T-helper 1 cell treated with Interleukin-12 subunit alpha and Interleukin-12 subunit beta and Interleukin-4 antibody, amounts not matched to agents 30 μg/mL and 1 μg/mL, for 36 hours (primary cell): ENCODE measurements around the gene UGT1A9.
"Not testable (repeated sequence)": the region's sequence is repeated elsewhere in the genome, so short reads cannot be mapped to it uniquely, and the experiment has no call there.

Source experiments
- H3K27ac Mint-ChIP-seq: one replicate; pipeline ENCODE4 v1.8.0; 2021; ENCODE audit warnings: mild to moderate bottlenecking, mixed read lengths
- H3K27me3 Mint-ChIP-seq: one replicate; pipeline ENCODE4 v1.8.0; 2021; ENCODE audit warnings: low read depth, mixed read lengths
- H3K36me3 Mint-ChIP-seq: one replicate; pipeline ENCODE4 v1.8.0; 2021; ENCODE audit warnings: low read depth, mixed read lengths
- H3K4me1 Mint-ChIP-seq: one replicate; pipeline ENCODE4 v1.8.0; 2021; ENCODE audit warnings: low read depth, mixed read lengths
- H3K4me3 Mint-ChIP-seq: one replicate; pipeline ENCODE4 v1.8.0; 2021; ENCODE audit warnings: mild to moderate bottlenecking, moderate library complexity, mixed read lengths
- H3K9me3 Mint-ChIP-seq: one replicate; pipeline ENCODE4 v1.8.0; 2021; ENCODE audit warnings: mixed read lengths

The UGT1A9 gene

DNA sequence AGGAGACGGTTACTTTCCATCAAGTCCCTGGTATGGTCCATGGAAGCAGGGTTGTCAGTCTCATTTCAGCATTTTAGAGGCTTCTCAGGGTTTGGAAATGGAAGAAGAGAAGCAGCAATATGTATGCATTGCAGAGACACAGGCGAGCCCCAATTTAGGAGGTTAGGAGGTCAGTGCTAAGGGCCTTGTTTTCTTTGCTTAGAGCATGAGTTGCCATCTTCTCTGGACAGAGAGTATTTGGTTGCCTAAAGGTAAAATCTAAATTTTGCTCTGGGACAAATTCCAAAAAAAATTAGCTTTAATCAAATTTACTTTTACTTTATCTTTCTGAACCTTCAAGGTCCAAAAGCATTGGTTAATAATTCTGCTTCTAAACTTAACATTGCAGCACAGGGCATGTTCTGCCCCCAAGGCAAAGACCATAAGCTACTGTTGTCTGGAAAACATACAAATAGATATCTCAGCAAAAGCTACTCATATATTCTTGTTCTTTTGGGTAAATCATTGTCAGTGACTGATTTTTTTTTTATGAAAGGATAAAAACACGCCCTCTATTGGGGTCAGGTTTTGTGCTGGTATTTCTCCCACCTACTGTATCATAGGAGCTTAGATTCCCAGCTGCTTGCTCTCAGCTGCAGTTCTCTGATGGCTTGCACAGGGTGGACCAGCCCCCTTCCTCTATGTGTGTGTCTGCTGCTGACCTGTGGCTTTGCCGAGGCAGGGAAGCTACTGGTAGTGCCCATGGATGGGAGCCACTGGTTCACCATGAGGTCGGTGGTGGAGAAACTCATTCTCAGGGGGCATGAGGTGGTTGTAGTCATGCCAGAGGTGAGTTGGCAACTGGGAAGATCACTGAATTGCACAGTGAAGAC, at the start of gene UGT1A9:
UGT1A9 (plus strand) TSS at position 609 of the 872 bp plus-strand sequence; CDS start at position 646, 37 bp downstream.
- Mint-ChIP-seq H3K4me3 (no peak within 1 kb of the TSS), H3K27ac (no peak within 1 kb of the TSS), H3K4me1 (no peaks in the 10 kb centered on the region), H3K36me3 (no peaks in the 10 kb centered on the region), H3K9me3 (no peaks in the 10 kb centered on the region), H3K27me3 (no peaks in the 10 kb centered on the region)

DNA sequence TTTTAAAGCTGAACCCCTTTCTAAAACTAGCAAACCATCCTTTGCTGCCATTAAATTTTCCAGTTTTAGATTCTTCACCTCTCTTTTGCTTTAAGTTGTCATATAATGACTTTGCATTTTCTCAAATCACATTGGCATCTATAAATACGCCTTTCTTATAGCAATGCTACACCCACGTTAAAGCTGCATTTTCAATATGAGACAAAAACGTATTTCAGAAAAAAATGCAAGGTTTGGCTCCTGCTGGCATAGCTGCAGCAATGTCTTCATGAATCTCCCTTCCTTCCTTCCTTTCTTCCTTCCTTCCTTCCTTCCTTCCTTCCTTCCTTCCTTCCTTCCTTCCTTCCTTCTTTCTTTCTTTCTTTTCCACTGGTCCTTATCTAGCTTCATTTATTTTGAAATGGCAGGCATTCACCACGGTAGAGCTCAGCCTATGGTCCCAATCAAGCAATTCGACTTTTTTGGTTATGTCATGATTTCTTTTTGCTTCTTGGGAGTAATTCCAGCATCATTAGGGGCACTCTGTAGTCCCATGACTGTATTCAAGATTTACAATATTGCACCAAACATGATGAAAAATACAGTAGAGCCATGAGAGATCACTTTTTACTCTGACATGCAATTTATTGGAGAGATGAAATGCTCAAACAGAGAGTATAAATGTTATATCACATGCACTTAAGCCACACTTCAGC, 44.2 kb upstream of the UGT1A9 start:
- peaks cover 15% of the 10 kb centered on the region for H3K27me3 Mint-ChIP-seq
- H3K9me3 Mint-ChIP-seq: peaks cover 10% of the 10 kb centered on the region
- no peak overlapping the region for H3K4me3 Mint-ChIP-seq

DNA sequence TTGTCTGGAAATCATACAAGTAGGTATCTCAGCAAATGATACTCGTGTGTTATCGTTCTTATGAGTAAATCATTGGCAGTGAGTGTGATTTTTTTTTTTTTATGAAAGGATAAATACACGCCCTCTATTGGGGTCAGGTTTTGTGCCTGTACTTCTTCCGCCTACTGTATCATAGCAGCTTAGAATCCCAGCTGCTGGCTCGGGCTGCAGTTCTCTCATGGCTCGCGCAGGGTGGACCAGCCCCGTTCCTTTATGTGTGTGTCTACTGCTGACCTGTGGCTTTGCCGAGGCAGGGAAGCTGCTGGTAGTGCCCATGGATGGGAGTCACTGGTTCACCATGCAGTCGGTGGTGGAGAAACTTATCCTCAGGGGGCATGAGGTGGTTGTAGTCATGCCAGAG, 35.4 kb upstream of the UGT1A9 start, which contains the start of gene UGT1A10:
UGT1A10 (plus strand) TSS at position 143 of the 400 bp plus-strand sequence; CDS start at position 218, 75 bp downstream.
- not testable (repeated sequence) for H3K27ac Mint-ChIP-seq, H3K36me3 Mint-ChIP-seq

More for the DNA sequence above, 44.2 kb upstream of the UGT1A9 start:
- no peaks in the 10 kb centered on the region for H3K36me3 Mint-ChIP-seq
- H3K27ac Mint-ChIP-seq: no peak overlapping the region
- H3K4me1 Mint-ChIP-seq: no peaks in the 10 kb centered on the region

DNA sequence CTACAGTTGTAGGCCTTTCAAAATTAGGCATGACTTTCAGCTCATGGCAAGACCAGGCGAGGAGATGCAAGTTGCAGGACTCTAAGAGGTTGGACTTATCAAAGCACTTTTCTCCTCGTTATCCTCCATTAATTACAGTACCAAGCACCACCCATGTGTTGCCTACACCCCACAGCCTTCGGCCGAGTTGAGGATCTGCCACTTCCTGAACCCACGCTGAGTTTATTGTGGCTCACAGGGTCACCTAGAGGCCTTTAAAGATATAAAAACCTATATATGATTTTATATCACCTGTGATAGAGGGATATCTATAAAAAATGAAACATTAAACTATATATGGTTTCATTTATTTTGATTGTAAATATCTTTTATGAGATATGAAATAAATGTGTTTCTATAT, 32.9 kb upstream of the UGT1A9 start:
- Mint-ChIP-seq H3K36me3 (no peaks in the 10 kb centered on the region), H3K4me3 (no peak overlapping the region), H3K27me3 (peaks cover 7% of the 10 kb centered on the region), H3K27ac (no peak overlapping the region), H3K4me1 (no peaks in the 10 kb centered on the region), H3K9me3 (no peaks in the 10 kb centered on the region)

More for the DNA sequence above, 35.4 kb upstream of the UGT1A9 start, which contains the start of gene UGT1A10:
- peaks cover 15% of the 10 kb centered on the region for H3K27me3 Mint-ChIP-seq
- H3K4me1 Mint-ChIP-seq, H3K9me3 Mint-ChIP-seq, H3K4me3 Mint-ChIP-seq: not testable (repeated sequence)

DNA sequence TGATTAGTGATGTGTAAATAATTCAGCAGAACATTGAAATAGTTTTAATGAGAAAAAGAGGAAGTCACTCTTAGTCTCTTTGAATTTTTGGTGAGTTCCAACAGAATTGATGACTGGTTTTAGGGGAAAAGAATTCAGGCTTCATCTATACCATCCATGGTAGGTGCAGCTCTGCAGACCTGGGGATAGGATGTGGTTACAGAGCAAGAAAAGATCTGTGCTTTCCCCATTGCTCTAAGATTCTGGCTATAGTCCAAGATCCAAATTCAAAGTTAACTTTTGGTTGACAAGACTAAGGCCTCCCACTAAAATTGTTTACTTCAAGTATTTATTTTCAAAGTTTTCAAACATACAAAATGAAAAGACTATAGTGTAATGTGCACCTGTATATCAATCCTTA, 31.8 kb upstream of the UGT1A9 start:
- no peaks in the 10 kb centered on the region for H3K4me1 Mint-ChIP-seq
- no peaks in the 10 kb centered on the region for H3K27me3 Mint-ChIP-seq
- no peaks in the 10 kb centered on the region for H3K36me3 Mint-ChIP-seq
- peaks cover 5% of the 10 kb centered on the region for H3K9me3 Mint-ChIP-seq
- no peak overlapping the region for H3K27ac Mint-ChIP-seq
- H3K4me3 Mint-ChIP-seq: no peak overlapping the region

DNA sequence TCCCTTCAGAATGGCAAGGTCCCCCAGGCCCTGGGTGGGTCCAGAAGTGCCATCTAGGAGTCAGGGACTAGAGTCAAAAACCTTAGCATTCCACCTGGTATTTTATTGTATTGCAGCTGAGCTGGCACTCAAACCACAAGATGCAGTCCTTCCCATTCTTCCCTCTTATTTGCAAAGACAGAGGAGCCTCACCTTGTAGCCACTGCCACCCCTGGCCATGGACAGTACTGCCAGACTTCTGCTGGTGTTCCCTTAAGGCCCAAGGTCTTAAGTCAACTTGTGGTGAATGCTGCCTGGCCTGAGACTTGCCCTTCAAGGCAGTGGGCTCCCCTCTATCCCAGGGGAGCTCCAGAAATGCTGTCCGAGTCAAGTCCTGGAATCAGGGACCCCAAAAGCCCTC, 28.6 kb upstream of the UGT1A9 start:
- Mint-ChIP-seq H3K4me1 (no peaks in the 10 kb centered on the region), H3K27ac (no peak overlapping the region), H3K9me3 (peaks cover 27% of the 10 kb centered on the region), H3K4me3 (no peak overlapping the region), H3K36me3 (no peaks in the 10 kb centered on the region), H3K27me3 (no peaks in the 10 kb centered on the region)

DNA sequence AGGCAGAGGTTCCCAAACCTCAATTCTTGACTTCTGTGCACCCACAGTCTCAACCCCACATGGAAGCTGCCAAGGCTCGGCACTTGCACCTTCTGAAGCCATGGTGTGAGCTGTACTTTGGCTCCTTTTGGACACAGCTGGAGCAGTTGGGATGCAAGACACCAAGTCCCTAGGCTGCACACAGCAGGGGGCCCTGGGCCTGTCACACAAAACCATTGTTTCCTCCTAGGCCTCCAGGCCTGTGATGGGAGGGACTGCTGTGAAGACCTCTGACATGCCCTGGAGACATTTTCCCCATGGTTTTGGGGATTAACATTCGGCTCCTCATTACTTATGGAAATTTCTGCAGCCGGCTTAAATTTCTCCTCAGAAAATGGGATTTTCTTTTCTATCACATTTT, 25.7 kb upstream of the UGT1A9 start:
- H3K27me3 Mint-ChIP-seq, H3K4me3 Mint-ChIP-seq, H3K27ac Mint-ChIP-seq, H3K4me1 Mint-ChIP-seq, H3K36me3 Mint-ChIP-seq: not testable (repeated sequence)
- peaks cover 27% of the 10 kb centered on the region for H3K9me3 Mint-ChIP-seq

DNA sequence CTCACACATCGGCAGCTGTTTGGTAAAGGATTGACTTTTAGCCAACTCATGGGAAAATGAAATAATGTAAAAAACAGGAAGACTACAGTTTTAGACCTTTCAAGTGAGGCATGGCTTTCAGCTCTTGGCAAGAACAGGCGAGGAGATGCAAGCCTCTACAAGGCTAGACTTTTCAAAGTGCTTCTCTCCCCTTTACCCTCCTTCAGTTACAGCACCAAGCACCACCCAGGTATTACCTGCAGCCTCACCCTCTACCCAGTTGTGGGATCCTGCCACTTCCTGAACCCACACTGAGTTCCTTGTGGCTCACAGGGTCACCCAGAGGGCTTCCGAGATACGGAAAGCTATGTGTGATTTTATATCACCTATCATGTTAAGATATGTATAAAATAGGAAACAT, 20.7 kb upstream of the UGT1A9 start:
- no peaks in the 10 kb centered on the region for H3K36me3 Mint-ChIP-seq
- H3K9me3 Mint-ChIP-seq: peaks cover 16% of the 10 kb centered on the region
- no peaks in the 10 kb centered on the region for H3K4me1 Mint-ChIP-seq
- H3K4me3 Mint-ChIP-seq: no peak overlapping the region
- no peak overlapping the region for H3K27ac Mint-ChIP-seq
- H3K27me3 Mint-ChIP-seq: peaks cover 6% of the 10 kb centered on the region

DNA sequence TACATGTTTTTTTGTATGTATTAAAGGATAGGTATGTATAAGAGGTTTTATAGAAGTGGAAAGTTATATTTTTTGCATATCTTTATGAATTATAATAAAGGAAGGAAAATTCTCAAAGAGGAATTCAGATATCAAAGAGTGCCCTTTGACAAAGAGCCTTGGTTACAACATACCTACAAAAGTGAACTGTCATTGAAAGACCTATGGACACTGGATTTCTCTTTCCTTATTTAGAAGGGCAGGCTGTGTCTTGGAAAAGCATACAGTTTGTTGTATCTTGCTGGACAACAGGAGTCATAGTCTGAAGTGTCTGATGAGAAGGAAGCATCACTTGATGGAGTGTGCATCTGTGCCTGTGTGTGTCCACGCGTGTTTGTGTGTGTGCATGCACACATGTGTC, 20.3 kb upstream of the UGT1A9 start:
- Mint-ChIP-seq H3K27ac (no peak overlapping the region), H3K4me1 (no peaks in the 10 kb centered on the region), H3K27me3 (peaks cover 6% of the 10 kb centered on the region), H3K4me3 (no peak overlapping the region), H3K36me3 (no peaks in the 10 kb centered on the region), H3K9me3 (peaks cover 14% of the 10 kb centered on the region)

DNA sequence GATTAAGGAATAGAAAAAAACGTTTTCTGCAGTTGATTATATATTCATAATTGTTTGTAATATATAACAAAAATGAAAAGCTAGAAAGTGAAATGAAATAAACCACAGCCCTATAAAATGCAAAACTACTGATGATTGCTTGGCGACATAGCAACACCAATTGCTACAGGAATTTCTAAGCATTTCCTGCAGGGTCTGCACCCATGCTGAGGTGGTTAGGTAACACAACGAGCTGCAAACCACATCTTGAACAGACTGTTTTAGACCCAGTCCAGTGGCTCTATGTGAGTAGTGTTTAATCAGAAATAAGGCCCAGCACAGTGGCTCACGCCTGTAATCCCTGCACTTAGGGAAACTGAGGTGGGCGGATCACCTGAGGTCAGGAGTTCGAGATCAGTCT, 17.2 kb upstream of the UGT1A9 start:
- Mint-ChIP-seq H3K4me1 (no peaks in the 10 kb centered on the region), H3K9me3 (no peaks in the 10 kb centered on the region), H3K27ac (no peak overlapping the region), H3K36me3 (no peaks in the 10 kb centered on the region), H3K27me3 (peaks cover 17% of the 10 kb centered on the region), H3K4me3 (no peak overlapping the region)

DNA sequence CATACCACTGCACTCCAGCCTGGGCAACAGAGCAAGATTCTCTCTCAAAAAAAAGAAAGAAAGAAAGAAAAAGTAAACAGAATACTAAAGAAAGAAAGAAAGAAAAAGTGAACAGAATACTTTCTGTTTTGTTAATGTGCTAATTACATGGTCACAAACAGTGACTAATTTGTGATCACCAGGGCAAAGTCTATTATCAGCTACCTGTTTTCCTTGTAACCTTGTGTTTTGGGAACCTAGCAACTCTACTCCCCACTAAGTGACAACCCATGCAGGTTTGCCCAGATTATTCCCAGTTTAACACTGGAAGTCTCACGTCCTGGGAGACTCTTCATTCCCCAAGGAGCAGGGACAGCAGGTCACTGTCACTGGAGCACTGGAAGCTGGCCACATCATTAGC, 16.7 kb upstream of the UGT1A9 start:
- Mint-ChIP-seq H3K27ac (no peak overlapping the region), H3K27me3 (peaks cover 22% of the 10 kb centered on the region), H3K36me3 (no peaks in the 10 kb centered on the region), H3K4me1 (no peaks in the 10 kb centered on the region), H3K9me3 (no peaks in the 10 kb centered on the region), H3K4me3 (no peak overlapping the region)

DNA sequence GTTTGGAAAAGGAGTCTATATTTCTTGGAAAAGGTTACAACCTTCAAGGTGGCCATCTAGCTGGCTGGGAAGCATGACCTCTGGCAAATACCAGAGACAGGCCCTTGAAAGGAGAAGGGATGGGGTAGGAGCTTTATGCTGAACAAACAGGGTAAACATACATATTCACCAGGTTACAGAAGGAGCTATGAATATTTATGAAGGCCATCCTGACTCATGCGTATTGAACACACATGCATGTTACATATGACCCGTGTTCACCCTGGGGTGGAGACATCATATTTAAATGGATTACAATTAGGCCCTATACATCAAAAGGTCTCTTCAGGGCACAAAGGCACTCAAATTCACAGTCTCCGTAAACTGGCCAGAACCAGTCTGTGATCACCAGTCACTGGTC, 15.8 kb upstream of the UGT1A9 start:
- H3K36me3 Mint-ChIP-seq, H3K27ac Mint-ChIP-seq, H3K4me1 Mint-ChIP-seq, H3K9me3 Mint-ChIP-seq, H3K4me3 Mint-ChIP-seq: not testable (repeated sequence)
- peaks cover 25% of the 10 kb centered on the region for H3K27me3 Mint-ChIP-seq

DNA sequence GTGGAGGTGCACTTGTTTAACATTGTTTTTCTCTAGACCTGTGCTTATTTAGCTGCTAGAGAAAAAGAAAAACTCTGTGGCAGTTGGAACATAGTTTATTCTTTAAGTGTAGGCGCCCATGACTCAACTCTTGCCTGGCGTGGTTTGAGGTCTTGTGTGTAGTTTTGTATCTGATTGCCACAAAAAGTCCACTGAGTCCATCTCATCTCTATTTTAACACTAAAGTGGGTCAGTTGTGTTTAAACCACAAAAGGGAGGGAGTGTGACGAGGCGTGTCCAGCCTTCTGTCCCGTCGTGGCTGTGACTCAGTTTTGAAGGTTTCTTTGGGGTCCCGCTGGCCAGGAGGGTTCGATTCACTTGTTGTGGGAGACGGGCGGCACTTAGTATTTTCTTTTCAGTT, 15.3 kb upstream of the UGT1A9 start:
- Mint-ChIP-seq H3K27me3 (peaks cover 30% of the 10 kb centered on the region), H3K36me3 (no peaks in the 10 kb centered on the region), H3K27ac (no peak overlapping the region), H3K4me1 (no peaks in the 10 kb centered on the region), H3K4me3 (no peak overlapping the region), H3K9me3 (no peaks in the 10 kb centered on the region)

DNA sequence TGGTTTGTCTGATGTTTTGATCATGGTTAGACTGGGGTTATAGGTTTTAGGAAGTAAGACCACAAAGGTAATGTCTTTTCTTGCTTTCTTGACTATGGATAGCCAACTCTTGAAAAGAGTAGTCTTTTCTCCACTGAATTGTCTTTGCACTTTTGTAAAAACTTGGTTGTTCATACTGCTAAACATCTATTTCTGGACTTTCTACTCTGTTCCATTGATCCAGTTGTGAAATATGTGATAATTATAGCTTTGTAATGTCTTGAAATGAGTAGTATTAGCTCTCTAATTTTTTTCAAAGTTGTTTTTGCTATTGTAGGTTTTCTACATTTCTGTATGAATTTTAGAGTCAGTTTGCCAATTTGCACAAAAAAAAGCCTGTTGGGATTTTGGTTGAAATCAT, 13.1 kb upstream of the UGT1A9 start:
- Mint-ChIP-seq H3K4me3 (no peak overlapping the region), H3K36me3 (no peaks in the 10 kb centered on the region), H3K27me3 (peaks cover 32% of the 10 kb centered on the region), H3K4me1 (no peaks in the 10 kb centered on the region), H3K27ac (no peak overlapping the region), H3K9me3 (no peaks in the 10 kb centered on the region)

DNA sequence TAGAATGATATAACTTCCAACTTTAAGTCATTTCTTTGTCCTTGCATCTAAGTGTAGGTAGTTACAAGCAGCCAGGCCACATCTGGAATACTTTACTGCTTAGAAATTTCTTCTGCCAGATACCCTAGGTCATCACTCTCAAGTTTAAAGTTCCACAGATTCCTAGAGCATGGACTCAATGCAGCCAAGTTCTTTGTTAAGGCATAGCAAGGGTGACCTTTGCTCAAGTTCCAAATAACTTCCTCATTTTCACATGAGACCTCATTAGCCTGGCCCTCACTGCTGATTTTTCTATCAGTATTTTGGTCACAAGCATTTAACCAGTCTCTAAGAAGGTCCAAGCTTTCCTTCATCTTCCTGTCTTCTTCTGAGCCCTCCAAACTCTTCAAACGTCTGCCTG, 7.8 kb upstream of the UGT1A9 start:
- Mint-ChIP-seq H3K4me3 (no peak overlapping the region), H3K9me3 (no peaks in the 10 kb centered on the region), H3K27me3 (peaks cover 23% of the 10 kb centered on the region), H3K27ac (no peak overlapping the region), H3K36me3 (no peaks in the 10 kb centered on the region), H3K4me1 (no peaks in the 10 kb centered on the region)
